SK-N-SH (cell line): Measurements from ENCODE around the gene SMIM32. TPM values are rescaled to one million over a fixed set of nuclear protein-coding genes. Genes with fewer than 3 reads are reported as not detected.

Experiments used
- CTCF ChIA-PET: fragments of 300-600, 350-600 bp; formaldehyde crosslinking; extraction: SDS; loops from one replicate; lab custom pipeline; 2021; lab: Yijun Ruan, JAX
- POLR2A ChIA-PET: fragments of 350-600 bp; sonication (Branson Sonifier 250); formaldehyde crosslinking; extraction: SDS; loops from one replicate; lab custom pipeline; 2020; ENCODE audit warnings: antibody characterized with exemption, inconsistent platforms; lab: Yijun Ruan, JAX
- DNase-seq: peaks from one replicate; pipeline ENCODE4 v3.0.0; 2012
- H2AFZ ChIP-seq: fragments of 200-600 bp; sonication (generic); 2 replicates; pipeline ENCODE4 v1.8.1; 2016; ENCODE audit warnings: antibody characterized with exemption, mild to moderate bottlenecking, low read depth
- H3F3A ChIP-seq: fragments of 200-600 bp; sonication (generic); replicated peaks from 2 replicates; pipeline ENCODE3; 2016; ENCODE audit warnings: antibody characterized with exemption, mild to moderate bottlenecking; ENCODE audit not compliant: insufficient read depth
- H3K27ac ChIP-seq, 2 experiments: fragments of 200-500 bp in 1 of 2; fragments of 200-600 bp in 1 of 2; sonication (Bioruptor generic) in 1 of 2; sonication (generic), shearing (Covaris generic) in 1 of 2; 2 replicates each; pipeline versions ENCODE4 v1.5.1 to v1.6.1; 2014 to 2016; ENCODE audit warnings: low read depth in 2 of 2, inconsistent platforms in 1 of 2, low read length in 1 of 2, mild to moderate bottlenecking in 1 of 2, mixed read lengths in 1 of 2
- H3K27me3 ChIP-seq: fragments of 200-600 bp; sonication (generic), shearing (Covaris generic); 2 replicates; pipeline ENCODE4 v1.6.1; 2016; ENCODE audit warnings: mixed run types; ENCODE audit not compliant: insufficient read depth
- H3K36me3 ChIP-seq, 2 experiments: fragments of 200-500 bp in 1 of 2; fragments of 200-600 bp in 1 of 2; sonication (Bioruptor generic) in 1 of 2; sonication (generic) in 1 of 2; replicated peaks in 1 of 2; 2 replicates each; pipeline versions ENCODE3 to v1.5.1; 2014 to 2016; ENCODE audit warnings: low read length in 1 of 2, mild to moderate bottlenecking in 1 of 2; ENCODE audit not compliant: insufficient read depth in 2 of 2, control insufficient read depth in 1 of 2
- H3K4me1 ChIP-seq, 2 experiments: fragments of 200-500 bp in 1 of 2; fragments of 200-600 bp in 1 of 2; sonication (Bioruptor generic) in 1 of 2; sonication (generic), shearing (Covaris generic) in 1 of 2; 2 replicates each; pipeline versions ENCODE4 v1.5.1 to v1.6.1; 2014 to 2016; ENCODE audit warnings: low read depth in 1 of 2, low read length in 1 of 2, mixed run types in 1 of 2; ENCODE audit not compliant: insufficient read depth in 2 of 2, control insufficient read depth in 1 of 2
- H3K4me2 ChIP-seq: fragments of 200-600 bp; sonication (generic), shearing (Covaris generic); 2 replicates; pipeline ENCODE4 v1.6.1; 2017; ENCODE audit warnings: mixed run types
- H3K4me3 ChIP-seq, 2 experiments: fragments of 200-500 bp in 1 of 2; fragments of 200-600 bp in 1 of 2; sonication (Bioruptor generic) in 1 of 2; sonication (generic), shearing (Covaris generic) in 1 of 2; 2 replicates each; pipeline versions ENCODE4 v1.5.1 to v1.8.1; 2014 to 2016; ENCODE audit warnings: low read depth in 2 of 2, inconsistent platforms in 1 of 2, low read length in 1 of 2, mild to moderate bottlenecking in 1 of 2, mixed read lengths in 1 of 2, moderate library complexity in 1 of 2
- H3K79me2 ChIP-seq: fragments of 200-600 bp; sonication (generic); 2 replicates; pipeline ENCODE4 v1.8.1; 2017; ENCODE audit warnings: mild to moderate bottlenecking; ENCODE audit not compliant: insufficient read depth
- H3K9ac ChIP-seq: fragments of 200-600 bp; sonication (generic); 2 replicates; pipeline ENCODE4 v1.6.1; 2017; ENCODE audit warnings: mixed run types
- H3K9me2 ChIP-seq: fragments of 200-600 bp; sonication (generic); 2 replicates; pipeline ENCODE4 v1.6.1; 2017; ENCODE audit warnings: mixed run types
- H3K9me3 ChIP-seq: fragments of 200-600 bp; sonication (generic); 2 replicates; pipeline ENCODE4 v1.6.1; 2017; ENCODE audit warnings: mixed run types, mild to moderate bottlenecking, moderate library complexity
- H4K20me1 ChIP-seq: fragments of 200-600 bp; sonication (generic); 2 replicates; pipeline ENCODE4 v1.6.1; 2017; ENCODE audit warnings: mild to moderate bottlenecking, mixed run types; ENCODE audit not compliant: insufficient read depth
- ELF1 ChIP-seq: IDR thresholded peaks from 2 replicates; pipeline ENCODE4 v1.4.0; 2012
- FOSL2 ChIP-seq: IDR thresholded peaks from 2 replicates; pipeline ENCODE4 v1.4.0; 2012; ENCODE audit warnings: low read depth, mild to moderate bottlenecking, moderate library complexity, borderline replicate concordance
- GATA2 ChIP-seq: sonication (generic); formaldehyde crosslinking; IDR thresholded peaks from 2 replicates; pipeline ENCODE4 v1.5.0; 2020; ENCODE audit warnings: mild to moderate bottlenecking, missing genetic modification reagents
- IRF3 ChIP-seq: fragments of 150-350 bp; IDR thresholded peaks from 2 replicates; pipeline ENCODE4 v1.6.1; 2016; ENCODE audit warnings: mild to moderate bottlenecking, low read depth, low read length
- JUND ChIP-seq: IDR thresholded peaks from 2 replicates; pipeline ENCODE4 v1.4.0; 2012
- MAX ChIP-seq: IDR thresholded peaks from 2 replicates; pipeline ENCODE4 v1.4.0; 2012; ENCODE audit warnings: low read depth
- PBX3 ChIP-seq: IDR thresholded peaks from 2 replicates; pipeline ENCODE4; 2012
- RAD21 ChIP-seq: IDR thresholded peaks from 2 replicates; pipeline ENCODE4 v1.6.1; 2012; ENCODE audit warnings: mild to moderate bottlenecking, low read length
- RCOR1 ChIP-seq: fragments of 150-350 bp; IDR thresholded peaks from 2 replicates; pipeline ENCODE4 v1.6.1; 2017; ENCODE audit warnings: antibody characterized with exemption, low read length
- SMC3 ChIP-seq: IDR thresholded peaks from 2 replicates; pipeline ENCODE4 v1.6.1; 2012; ENCODE audit warnings: low read depth, low read length, improper control_type of control experiment
- TAF1 ChIP-seq: IDR thresholded peaks from 2 replicates; pipeline ENCODE4 v1.6.1; 2012; ENCODE audit warnings: low read depth, mild to moderate bottlenecking, low read length, moderate library complexity, borderline replicate concordance
- USF1 ChIP-seq: IDR thresholded peaks from 2 replicates; pipeline ENCODE4 v1.4.0; 2012; ENCODE audit warnings: low read depth, borderline replicate concordance
- USF2 ChIP-seq: fragments of 150-350 bp; IDR thresholded peaks from 2 replicates; pipeline ENCODE4 v1.6.1; 2017; ENCODE audit warnings: antibody characterized with exemption, low read length, low read depth, borderline replicate concordance
- YY1 ChIP-seq: IDR thresholded peaks from 2 replicates; pipeline ENCODE4 v1.4.0; 2012; ENCODE audit warnings: low read depth, mild to moderate bottlenecking
- WGBS: methylation state at CpG from one replicate; pipeline ENCODE4 v1.1.6; 2017; ENCODE audit warnings: low lambda C conversion rate; 5-methylcytosine and 5-hydroxymethylcytosine counted together
- polyA plus RNA-seq, 3 experiments: library from polyadenylated mRNA; depleted of rRNA; stranded (reverse); fragments of >200 nt; gene quantifications; 2 replicates each; pipeline ENCODE4 v1.2.3, GENCODE V29; 2012

Gene SMIM32
- polyA plus RNA-seq, 1 of the 3 experiments (the other 2 are of a cell fraction) = 0.25 TPM

- POLR2A ChIA-PET = no interaction called here
- DNase-seq = peak; percentile 4
- Histone ChIP-seq H3K79me2 (no peaks in the 10 kb centered on the region), H3K4me2 (no peak overlapping the region), H3K36me3 (no peaks in the 10 kb centered on the region), H3K4me1 (peaks cover 0 to 6% of the 10 kb centered on the region in 2 experiments; a peak in 1 of 4 replicates), H3K9ac (no peak overlapping the region), H3K4me3 (no peak overlapping the region), H3K27me3 (peaks cover 23% of the 10 kb centered on the region; the same call in 1 of the 2 replicates), H3K9me2 (no peaks in the 10 kb centered on the region), H3F3A (no peaks in the 10 kb centered on the region), H3K27ac (no peak overlapping the region), H4K20me1 (no peaks in the 10 kb centered on the region), H3K9me3 (no peaks in the 10 kb centered on the region), H2AFZ (no peak overlapping the region)
- 77% methylated on average over 12 of the region's 12 CpGs for WGBS
- TF ChIP-seq IRF3 = no peak
- CTCF ChIA-PET = interaction anchor here (1.0 to 13.8 kb wide), 4 partner anchors 9 to 251 kb away, joined by 3 to 109 read pairs (median 3); no protein-coding TSS in a partner anchor
These were observed 3.2 kb upstream of the SMIM32 start for GRCh38 chr5:136195971-136196820.

GRCh38 chr5:136194576-136194975 is 1.6 kb upstream of the SMIM32 start:
- H3K9me2 ChIP-seq = no peaks in the 10 kb centered on the region
- no peaks in the 10 kb centered on the region for H4K20me1 ChIP-seq
- H3K27ac ChIP-seq = no peak overlapping the region
- H3F3A ChIP-seq = no peaks in the 10 kb centered on the region
- H3K9ac ChIP-seq = no peak overlapping the region
- TF ChIP-seq TAF1 = no peak
- TF ChIP-seq USF2 = no peak
- ChIA-PET POLR2A (no interaction called here), CTCF (interaction anchor here (0.8 to 13.8 kb wide), 5 partner anchors 10 to 643 kb away, joined by 3 to 109 read pairs (median 3); no protein-coding TSS in a partner anchor)
- 57% methylated on average over 3 of the region's 3 CpGs for WGBS
- H2AFZ ChIP-seq = no peak overlapping the region
- H3K79me2 ChIP-seq = no peaks in the 10 kb centered on the region
- no peak overlapping the region for H3K4me3 ChIP-seq
- H3K4me1 ChIP-seq = peaks cover 0 to 6% of the 10 kb centered on the region in 2 experiments; a peak in 1 of 4 replicates
- H3K9me3 ChIP-seq = no peaks in the 10 kb centered on the region
- DNase-seq = peak; percentile 9
- peaks cover 24% of the 10 kb centered on the region; the same call in 1 of the 2 replicates for H3K27me3 ChIP-seq
- H3K36me3 ChIP-seq = no peaks in the 10 kb centered on the region
- H3K4me2 ChIP-seq = no peak overlapping the region

GRCh38 chr5:136193322-136193935 is 467 bp upstream of the SMIM32 start:
- Histone ChIP-seq H3F3A (no peaks in the 10 kb centered on the region), H3K4me3 (no peak overlapping the region), H3K9me3 (no peaks in the 10 kb centered on the region), H3K27ac (no peak overlapping the region)
- CTCF ChIA-PET = interaction anchor here (1.0 to 13.8 kb wide), 4 partner anchors 9 to 248 kb away, joined by 3 to 109 read pairs (median 4); no protein-coding TSS in a partner anchor
- 29% methylated on average over 5 of the region's 18 CpGs for WGBS
- TF ChIP-seq RCOR1 (no peak), GATA2 (no peak), MAX (no peak), ELF1 (no peak), FOSL2 (no peak), YY1 (no peak), USF1 (no peak), RAD21 (no peak), SMC3 (no peak), JUND (no peak), PBX3 (no peak)
- TF ChIP-seq, all 33 proteins: peak for 0
- Histone ChIP-seq H2AFZ (no peak overlapping the region), H3K9me2 (no peaks in the 10 kb centered on the region), H3K79me2 (no peaks in the 10 kb centered on the region), H3K9ac (no peak overlapping the region), H3K4me1 (peaks cover 0 to 6% of the 10 kb centered on the region in 2 experiments; a peak in 1 of 4 replicates), H4K20me1 (no peaks in the 10 kb centered on the region), H3K36me3 (peaks cover 0 to 8% of the 10 kb centered on the region in 2 experiments), H3K27me3 (peaks cover 24% of the 10 kb centered on the region; the same call in 1 of the 2 replicates), H3K4me2 (peak overlapping the region; percentile 59; the same call in 1 of the 2 replicates)
- POLR2A ChIA-PET = no interaction called here
- peak; percentile 37 for DNase-seq
